GM21515 (cell line): ENCODE results near the gene ZNF362.
"Not testable (repeated sequence)": the region's sequence is repeated elsewhere in the genome, so short reads cannot be mapped to it uniquely, and the experiment has no call there.

ENCODE experiments used
- ATAC-seq: cut with Tn5 transposase; IDR thresholded peaks from one replicate; pipeline ENCODE4 v1.9.1; 2021; ENCODE audit not compliant: unreplicated experiment

The ZNF362 gene

DNA sequence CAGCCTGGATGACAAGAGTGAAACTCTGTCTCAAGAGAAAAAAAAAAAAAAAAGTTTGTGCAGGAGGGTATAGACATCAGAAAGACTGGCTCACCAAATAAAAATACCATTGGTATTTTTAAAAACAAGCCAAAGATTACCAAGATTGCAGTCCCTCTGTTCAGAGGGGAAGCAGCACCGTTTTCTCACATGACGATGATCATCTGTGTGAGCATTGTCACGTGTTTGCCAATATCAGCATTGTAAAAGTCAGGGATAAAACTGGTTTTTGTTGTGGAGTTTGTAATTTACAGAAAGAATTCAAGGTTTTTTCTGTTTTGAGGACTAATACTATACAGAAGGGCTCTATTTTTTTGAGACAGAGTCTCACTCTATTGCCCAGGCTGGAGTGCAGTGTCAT is 26.5 kb downstream of the ZNF362 start:
- ATAC-seq, result no peak

- ATAC-seq, result no peak
These were observed 27.8 kb downstream of the ZNF362 start for GRCh38 chr1:33284049-33284448.

DNA sequence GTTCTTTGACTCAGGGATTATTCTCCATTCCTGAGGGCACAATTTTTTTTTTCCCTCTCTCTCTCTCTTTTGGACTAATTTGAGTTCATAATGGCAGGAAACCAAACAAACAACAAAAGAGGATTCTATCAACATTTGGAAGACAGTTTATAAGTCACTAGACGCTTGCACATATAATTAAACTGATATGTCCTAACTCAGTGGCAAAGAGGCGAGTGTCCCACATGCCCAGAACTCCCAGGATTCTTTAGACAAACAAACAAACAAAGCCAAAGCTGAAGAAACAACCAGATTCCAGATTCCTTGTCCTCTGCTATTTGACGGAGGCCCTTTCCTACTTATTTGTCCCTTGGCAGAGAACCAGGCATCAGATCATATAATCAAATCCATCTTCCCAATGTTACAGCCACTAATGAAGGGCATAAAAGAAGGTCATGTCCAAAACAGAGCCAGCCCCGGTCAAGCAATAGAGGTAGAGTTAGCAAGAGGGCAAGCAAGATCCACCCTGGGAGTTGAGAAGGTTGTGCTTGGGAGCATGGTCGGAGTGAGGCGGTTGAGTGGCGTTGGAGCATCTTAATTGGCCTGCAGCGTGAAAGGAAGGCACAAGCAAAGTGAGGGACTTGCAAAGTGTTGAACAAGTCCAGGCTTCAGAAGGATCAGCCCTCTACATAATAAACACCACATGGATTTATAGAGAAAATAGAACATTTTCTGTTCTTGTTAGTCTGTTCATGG is 30.3 kb downstream of the ZNF362 start:
- ATAC-seq, result no peak

- no peak for ATAC-seq
These were observed 31.0 kb downstream of the ZNF362 start for GRCh38 chr1:33287317-33287716.

- no peak for ATAC-seq
These were observed 32.9 kb downstream of the ZNF362 start for GRCh38 chr1:33288976-33289857.

DNA sequence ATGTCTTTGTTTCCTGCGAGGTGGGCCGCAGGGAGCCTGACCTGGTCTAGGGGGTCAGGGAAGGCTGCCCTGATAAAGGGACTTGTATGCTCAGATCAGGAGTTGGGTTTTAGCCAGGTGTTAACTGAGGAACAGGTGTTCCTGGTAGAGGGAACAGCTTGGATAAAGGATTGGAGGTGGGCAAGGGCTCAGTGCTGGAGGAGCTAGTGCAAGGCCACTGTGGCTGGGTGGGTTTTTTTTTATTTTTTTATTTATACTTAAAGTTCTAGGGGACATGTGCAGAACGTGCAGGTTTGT is 33.5 kb downstream of the ZNF362 start:
- ATAC-seq, result no peak

- not testable (repeated sequence) for ATAC-seq
These were observed 34.3 kb downstream of the ZNF362 start for GRCh38 chr1:33290615-33291014.

- ATAC-seq, result no peak
These were observed 36.5 kb downstream of the ZNF362 start for GRCh38 chr1:33292726-33293340.

DNA sequence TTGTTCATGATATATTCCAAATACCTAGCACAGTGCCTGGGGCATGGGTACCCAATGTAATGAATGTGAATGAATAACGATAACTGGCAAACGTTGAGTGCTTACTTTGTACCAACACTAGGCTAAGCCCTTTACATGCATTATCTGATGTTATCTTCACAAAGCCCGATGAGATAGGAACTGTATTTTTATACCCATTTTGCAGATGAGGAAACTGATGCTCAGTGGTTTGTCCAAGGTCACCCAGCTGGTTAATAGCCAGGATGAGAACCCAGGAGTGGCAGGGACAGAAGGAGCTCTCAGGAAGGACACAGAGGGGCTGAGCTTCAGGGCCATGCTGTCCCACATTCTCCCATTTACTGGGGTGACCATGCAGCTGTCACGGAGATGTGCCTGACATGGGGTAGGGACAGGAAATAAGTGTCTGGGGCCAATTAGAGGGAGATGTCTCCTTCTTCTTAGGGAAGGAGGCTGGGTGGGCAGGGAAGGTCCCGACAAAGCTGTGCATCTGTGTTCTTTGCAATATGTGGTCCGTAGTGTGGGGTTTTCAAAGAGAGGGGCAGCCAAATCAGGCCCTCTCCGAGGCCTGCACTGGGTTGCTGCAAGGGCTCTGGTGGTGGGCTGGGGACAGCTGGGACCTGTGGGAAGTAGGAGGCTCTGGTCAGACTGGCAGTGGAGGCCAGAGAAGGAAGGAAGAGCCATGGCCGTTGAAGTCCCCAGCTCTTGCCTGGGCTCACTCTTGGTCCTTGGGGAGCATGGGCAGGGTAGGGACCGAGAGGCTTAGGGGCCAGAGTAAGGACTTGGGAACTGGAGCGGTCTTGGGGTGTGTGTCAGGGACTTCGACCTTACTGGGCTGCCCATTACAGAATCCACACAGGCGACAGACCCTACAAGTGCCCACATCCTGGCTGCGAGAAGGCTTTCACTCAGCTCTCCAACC is 38.0 kb downstream of the ZNF362 start:
- no peak for ATAC-seq

DNA sequence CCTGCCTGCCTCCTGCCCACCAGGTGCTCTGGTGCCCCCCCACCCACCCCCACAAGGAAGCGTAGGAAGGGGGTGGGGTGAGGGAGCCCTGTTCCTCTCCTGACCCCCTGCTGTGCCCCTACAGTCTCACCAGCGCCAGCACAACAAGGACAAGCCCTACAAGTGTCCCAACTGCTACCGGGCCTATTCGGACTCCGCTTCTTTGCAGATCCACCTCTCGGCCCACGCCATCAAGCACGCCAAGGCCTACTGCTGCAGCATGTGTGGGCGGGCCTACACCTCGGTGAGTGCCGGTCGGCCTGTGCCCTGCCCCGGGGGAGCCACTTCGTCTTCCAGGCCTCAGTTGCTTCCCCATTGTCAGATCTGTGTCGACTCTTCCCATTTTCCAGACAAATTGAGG is 38.7 kb downstream of the ZNF362 start:
- no peak for ATAC-seq

GRCh38 chr1:33295450-33296081 is 39.3 kb downstream of the ZNF362 start:
- ATAC-seq, result peak; percentile 71

GRCh38 chr1:33296082-33296458 is 39.8 kb downstream of the ZNF362 start:
- ATAC-seq, result no peak

DNA sequence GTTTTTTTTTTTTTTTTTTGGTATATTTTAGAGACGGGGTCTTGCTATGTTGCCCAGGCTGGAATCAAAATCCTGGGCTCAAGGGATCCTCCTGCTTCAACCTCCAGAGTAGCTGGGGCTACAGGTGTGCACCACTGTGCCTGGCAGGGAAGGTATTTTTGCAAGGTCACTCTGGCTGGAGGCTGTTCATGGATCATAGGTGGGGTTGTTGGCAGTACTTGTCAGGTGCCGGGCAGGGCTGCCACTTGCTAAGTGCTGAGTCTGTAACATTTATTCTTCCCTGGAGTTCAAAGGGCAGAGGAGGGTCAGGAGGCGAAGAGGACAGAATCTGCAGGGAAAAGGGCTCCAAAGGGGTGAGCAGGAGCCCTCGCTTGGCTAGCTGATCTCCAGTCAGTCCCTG is 40.5 kb downstream of the ZNF362 start:
- no peak for ATAC-seq

- no peak for ATAC-seq
These were observed 41.8 kb downstream of the ZNF362 start for GRCh38 chr1:33297911-33298622.

DNA sequence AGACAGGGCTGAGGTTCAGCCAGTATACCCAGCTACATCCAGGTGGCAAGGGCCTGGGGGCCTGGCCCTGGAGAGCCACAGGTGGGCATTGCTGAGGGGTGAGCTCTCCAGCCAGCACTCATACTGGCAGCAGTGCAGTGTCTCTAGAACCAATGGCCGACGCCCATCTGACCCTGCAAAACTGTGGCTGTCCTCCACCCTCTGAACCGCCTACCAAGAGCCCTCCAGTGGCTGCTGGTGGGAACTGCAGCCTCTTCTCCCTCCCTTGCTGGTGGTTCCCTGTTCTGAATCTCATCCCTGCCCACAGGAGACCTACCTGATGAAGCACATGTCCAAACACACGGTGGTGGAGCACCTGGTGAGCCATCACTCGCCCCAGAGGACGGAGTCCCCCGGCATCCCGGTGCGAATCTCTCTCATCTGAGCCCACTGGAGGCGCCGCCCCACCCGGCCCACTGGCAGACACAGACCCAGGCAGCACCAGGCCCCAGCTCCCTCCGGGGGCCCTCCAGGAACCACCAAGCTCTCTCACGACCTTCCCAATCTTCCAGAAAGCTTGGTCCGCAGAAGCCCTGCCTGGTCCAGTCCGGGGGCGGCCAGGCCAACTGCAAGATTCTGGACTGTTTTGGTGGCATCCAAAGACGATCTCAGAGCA is 42.5 kb downstream of the ZNF362 start:
- ATAC-seq, result no peak

GRCh38 chr1:33299461-33300155 is 43.3 kb downstream of the ZNF362 start:
- no peak for ATAC-seq

GRCh38 chr1:33300673-33301072 is 44.4 kb downstream of the ZNF362 start:
- no peak for ATAC-seq

DNA sequence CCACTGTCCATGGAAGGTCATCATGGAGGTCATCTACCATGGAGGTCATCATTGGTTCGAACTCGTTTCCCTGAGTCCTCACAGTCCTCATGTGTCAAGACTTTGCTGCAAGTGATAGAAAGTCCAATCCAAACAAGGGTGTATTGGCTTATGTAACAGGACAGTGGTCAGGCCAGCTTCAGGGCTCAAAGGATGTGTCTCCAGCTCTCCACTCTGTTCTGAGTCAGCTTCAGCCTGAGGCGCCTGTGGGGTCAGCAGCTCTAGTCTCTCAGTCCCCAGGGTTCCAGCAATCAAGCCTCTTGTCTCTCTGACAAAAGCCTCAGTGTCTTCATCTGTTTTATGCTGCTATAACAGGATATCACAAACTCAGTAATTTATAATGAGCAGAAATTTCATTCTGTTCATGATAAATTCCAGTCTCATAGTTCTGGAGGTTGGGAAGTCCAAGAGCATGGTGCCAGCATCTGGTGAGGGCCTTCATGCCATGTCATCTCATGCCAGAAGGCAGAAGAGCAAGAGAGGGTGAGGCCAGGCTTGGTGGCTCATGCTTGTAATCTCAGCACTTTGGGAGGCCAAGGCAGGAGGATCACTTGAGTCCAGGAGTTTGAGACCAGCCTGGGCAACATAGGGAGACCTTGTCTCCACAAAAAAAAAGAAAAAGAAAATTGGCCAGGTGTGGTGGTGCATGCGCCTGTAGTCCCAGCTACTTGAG is 45.1 kb downstream of the ZNF362 start:
- ATAC-seq, result no peak
